ENCODE measurements around the gene LINC01488. TPM values are rescaled to one million over a fixed set of nuclear protein-coding genes. Genes with fewer than 3 reads are reported as not detected.

LINC01488 gene
- total and polyA plus RNA-seq, 9 donors: 0.04 to 0.16 (median 0.10) TPM; not detected in 2

- Histone ChIP-seq H3K4me3 (ENCODE audit: low read length) (no peak overlapping the region), H3K4me1 (ENCODE audit: control insufficient read depth, insufficient read depth, low read length) (peaks cover 42% of the 10 kb centered on the region), H3K27me3 (ENCODE audit: control insufficient read depth, insufficient read depth, low read length) (peaks cover 4% of the 10 kb centered on the region), H3K36me3 (ENCODE audit: control insufficient read depth, insufficient read depth, low read length) (no peaks in the 10 kb centered on the region), H3K27ac (ENCODE audit: low read length) (peak overlapping the region; percentile 72), H3K9me3 (replicated peaks; ENCODE audit: control insufficient read depth, low read depth, low read length) (no peaks in the 10 kb centered on the region)
- DNase-seq: peak; percentile 54
- WGBS (ENCODE audit: insufficient coverage): 62% methylated on average over 21 of the region's 30 CpGs
These were observed 58.9 kb downstream of the LINC01488 start for GRCh38 chr11:69540118-69541000.

GRCh38 chr11:69541001-69541285, 59.5 kb downstream of the LINC01488 start:
- no peak for DNase-seq
- H3K4me1 ChIP-seq (ENCODE audit: control insufficient read depth, insufficient read depth, low read length): peaks cover 42% of the 10 kb centered on the region
- H3K36me3 ChIP-seq (ENCODE audit: control insufficient read depth, insufficient read depth, low read length): no peaks in the 10 kb centered on the region
- H3K9me3 ChIP-seq (replicated peaks; ENCODE audit: control insufficient read depth, low read depth, low read length): no peaks in the 10 kb centered on the region
- no peak overlapping the region for H3K27ac ChIP-seq (ENCODE audit: low read length)
- H3K27me3 ChIP-seq (ENCODE audit: control insufficient read depth, insufficient read depth, low read length): peaks cover 4% of the 10 kb centered on the region
- 97% methylated on average over 2 of the region's 5 CpGs for WGBS (ENCODE audit: insufficient coverage)
- no peak overlapping the region for H3K4me3 ChIP-seq (ENCODE audit: low read length)

- H3K4me3 ChIP-seq (ENCODE audit: low read length): no peak overlapping the region
- no peak for DNase-seq
- H3K36me3 ChIP-seq (ENCODE audit: control insufficient read depth, insufficient read depth, low read length): no peaks in the 10 kb centered on the region
- peaks cover 42% of the 10 kb centered on the region for H3K4me1 ChIP-seq (ENCODE audit: control insufficient read depth, insufficient read depth, low read length)
- no peaks in the 10 kb centered on the region for H3K9me3 ChIP-seq (replicated peaks; ENCODE audit: control insufficient read depth, low read depth, low read length)
- peaks cover 2% of the 10 kb centered on the region for H3K27me3 ChIP-seq (ENCODE audit: control insufficient read depth, insufficient read depth, low read length)
- WGBS (ENCODE audit: insufficient coverage): 43% methylated on average over 5 of the region's 8 CpGs
- H3K27ac ChIP-seq (ENCODE audit: low read length): no peak overlapping the region
These were observed 60.2 kb downstream of the LINC01488 start for GRCh38 chr11:69541501-69542313.

- H3K27ac ChIP-seq (ENCODE audit: low read length): no peak overlapping the region
- H3K4me1 ChIP-seq (ENCODE audit: control insufficient read depth, insufficient read depth, low read length): peaks cover 42% of the 10 kb centered on the region
- H3K4me3 ChIP-seq (ENCODE audit: low read length): no peak overlapping the region
- H3K27me3 ChIP-seq (ENCODE audit: control insufficient read depth, insufficient read depth, low read length): peaks cover 2% of the 10 kb centered on the region
- 79% methylated on average over 38 of the region's 42 CpGs for WGBS (ENCODE audit: insufficient coverage)
- DNase-seq: no peak
- H3K9me3 ChIP-seq (replicated peaks; ENCODE audit: control insufficient read depth, low read depth, low read length): no peaks in the 10 kb centered on the region
- no peaks in the 10 kb centered on the region for H3K36me3 ChIP-seq (ENCODE audit: control insufficient read depth, insufficient read depth, low read length)
These were observed 61.1 kb downstream of the LINC01488 start for GRCh38 chr11:69542314-69543168.

Other genes with a start within 250 kb of the LINC01488 start
- gene MYEOV, start 187.5 kb upstream of the LINC01488 start, total RNA-seq: 0.62 TPM
- gene MYEOV, start 187.5 kb upstream of the LINC01488 start, polyA plus RNA-seq (ENCODE audit: insufficient read depth in 1 of 8, insufficient read length in 8 of 8, low replicate concordance in 1 of 8): 1 to 10 TPM in 5 of 8 donors, under 1 TPM in 2, not detected in 1; 0.48 to 1.9 (median 1.3) TPM
- 52.3 TPM for gene CCND1, start 159.5 kb downstream of the LINC01488 start, total RNA-seq
- gene CCND1, start 159.5 kb downstream of the LINC01488 start, polyA plus RNA-seq (ENCODE audit: insufficient read depth in 1 of 8, insufficient read length in 8 of 8, low replicate concordance in 1 of 8): 100 to 1,000 TPM in 1 of 8 donors, 10 to 100 TPM in 7; 58.1 to 121 (median 77.1) TPM
- gene LTO1, start 193.7 kb downstream of the LINC01488 start, total RNA-seq: 12.2 TPM
- gene LTO1, start 193.7 kb downstream of the LINC01488 start, polyA plus RNA-seq (ENCODE audit: insufficient read depth in 1 of 8, insufficient read length in 8 of 8, low replicate concordance in 1 of 8): 10 to 100 TPM; 16.6 to 22.2 (median 19.2) TPM
- gene FGF19, start 222.4 kb downstream of the LINC01488 start, total RNA-seq: 0.44 TPM
- gene FGF19, start 222.4 kb downstream of the LINC01488 start, polyA plus RNA-seq (ENCODE audit: insufficient read depth in 1 of 8, insufficient read length in 8 of 8, low replicate concordance in 1 of 8): 1 to 10 TPM in 5 of 8 donors, under 1 TPM in 3; 0.52 to 2.1 (median 1.3) TPM